Measurements from ENCODE around the gene COX5A.

DNA sequence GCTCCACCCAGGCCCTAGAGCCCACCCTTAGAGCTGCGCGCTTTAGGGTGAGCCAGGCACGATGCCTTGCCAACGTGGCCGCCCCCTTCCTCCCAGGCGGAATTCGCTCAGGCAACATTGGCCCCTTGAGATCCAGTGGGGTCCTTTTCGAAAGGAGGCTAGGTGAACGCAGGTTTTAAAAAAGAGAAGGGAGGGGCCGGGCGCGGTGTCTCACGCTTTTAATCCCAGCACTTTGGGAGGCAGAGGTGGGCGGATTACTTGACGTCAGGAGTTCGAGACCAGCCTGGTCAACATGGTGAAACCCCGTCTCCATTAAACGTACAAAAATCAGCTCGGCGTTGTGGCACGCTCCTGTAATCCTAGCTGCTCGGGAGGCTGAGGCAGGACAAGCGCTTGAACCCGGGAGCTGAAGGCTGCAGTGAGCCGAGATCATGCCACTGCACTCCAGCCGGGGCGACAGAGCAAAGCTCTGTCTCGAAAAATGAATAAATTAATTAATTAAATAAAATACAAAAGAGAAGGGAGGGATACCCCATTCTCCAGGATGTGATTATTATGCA lies 19.7 kb upstream of the COX5A start:
- no peak for TF ChIP-seq EP300 (IDR thresholded peaks at IDR 0.05)
- no peak for TF ChIP-seq POLR2AphosphoS5 (IDR thresholded peaks at IDR 0.05)
- no peak for TF ChIP-seq CTCF (IDR thresholded peaks at IDR 0.05)
